GM21423 (cell line): ENCODE results near the gene IL6.

Experiments
- ATAC-seq: cut with Tn5 transposase; IDR thresholded peaks from one replicate; pipeline ENCODE4 v1.9.1; 2021; ENCODE audit warnings: mild to moderate bottlenecking, moderate library complexity; ENCODE audit not compliant: unreplicated experiment

The IL6 gene

DNA sequence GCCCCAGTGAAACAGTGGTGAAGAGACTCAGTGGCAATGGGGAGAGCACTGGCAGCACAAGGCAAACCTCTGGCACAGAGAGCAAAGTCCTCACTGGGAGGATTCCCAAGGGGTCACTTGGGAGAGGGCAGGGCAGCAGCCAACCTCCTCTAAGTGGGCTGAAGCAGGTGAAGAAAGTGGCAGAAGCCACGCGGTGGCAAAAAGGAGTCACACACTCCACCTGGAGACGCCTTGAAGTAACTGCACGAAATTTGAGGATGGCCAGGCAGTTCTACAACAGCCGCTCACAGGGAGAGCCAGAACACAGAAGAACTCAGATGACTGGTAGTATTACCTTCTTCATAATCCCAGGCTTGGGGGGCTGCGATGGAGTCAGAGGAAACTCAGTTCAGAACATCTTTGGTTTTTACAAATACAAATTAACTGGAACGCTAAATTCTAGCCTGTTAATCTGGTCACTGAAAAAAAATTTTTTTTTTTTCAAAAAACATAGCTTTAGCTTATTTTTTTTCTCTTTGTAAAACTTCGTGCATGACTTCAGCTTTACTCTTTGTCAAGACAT lies 574 bp upstream of the IL6 start:
- ATAC-seq: peak; percentile 67

DNA sequence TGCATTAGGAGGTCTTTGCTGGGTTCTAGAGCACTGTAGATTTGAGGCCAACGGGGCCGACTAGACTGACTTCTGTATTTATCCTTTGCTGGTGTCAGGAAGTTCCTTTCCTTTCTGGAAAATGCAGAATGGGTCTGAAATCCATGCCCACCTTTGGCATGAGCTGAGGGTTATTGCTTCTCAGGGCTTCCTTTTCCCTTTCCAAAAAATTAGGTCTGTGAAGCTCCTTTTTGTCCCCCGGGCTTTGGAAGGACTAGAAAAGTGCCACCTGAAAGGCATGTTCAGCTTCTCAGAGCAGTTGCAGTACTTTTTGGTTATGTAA lies 675 bp downstream of the IL6 start:
- no peak for ATAC-seq

DNA sequence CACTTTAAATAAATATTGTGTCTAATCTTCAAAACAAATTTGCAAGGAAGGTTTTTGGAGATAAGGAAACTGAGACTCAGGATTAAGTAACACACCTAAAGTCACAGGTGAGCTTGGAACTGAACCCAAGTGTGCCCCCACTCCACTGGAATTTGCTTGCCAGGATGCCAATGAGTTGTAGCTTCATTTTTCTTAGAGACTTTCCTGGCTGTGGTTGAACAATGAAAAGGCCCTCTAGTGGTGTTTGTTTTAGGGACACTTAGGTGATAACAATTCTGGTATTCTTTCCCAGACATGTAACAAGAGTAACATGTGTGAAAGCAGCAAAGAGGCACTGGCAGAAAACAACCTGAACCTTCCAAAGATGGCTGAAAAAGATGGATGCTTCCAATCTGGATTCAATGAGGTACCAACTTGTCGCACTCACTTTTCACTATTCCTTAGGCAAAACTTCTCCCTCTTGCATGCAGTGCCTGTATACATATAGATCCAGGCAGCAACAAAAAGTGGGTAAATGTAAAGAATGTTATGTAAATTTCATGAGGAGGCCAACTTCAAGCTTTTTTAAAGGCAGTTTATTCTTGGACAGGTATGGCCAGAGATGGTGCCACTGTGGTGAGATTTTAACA lies 1.5 kb downstream of the IL6 start:
- no peak for ATAC-seq

DNA sequence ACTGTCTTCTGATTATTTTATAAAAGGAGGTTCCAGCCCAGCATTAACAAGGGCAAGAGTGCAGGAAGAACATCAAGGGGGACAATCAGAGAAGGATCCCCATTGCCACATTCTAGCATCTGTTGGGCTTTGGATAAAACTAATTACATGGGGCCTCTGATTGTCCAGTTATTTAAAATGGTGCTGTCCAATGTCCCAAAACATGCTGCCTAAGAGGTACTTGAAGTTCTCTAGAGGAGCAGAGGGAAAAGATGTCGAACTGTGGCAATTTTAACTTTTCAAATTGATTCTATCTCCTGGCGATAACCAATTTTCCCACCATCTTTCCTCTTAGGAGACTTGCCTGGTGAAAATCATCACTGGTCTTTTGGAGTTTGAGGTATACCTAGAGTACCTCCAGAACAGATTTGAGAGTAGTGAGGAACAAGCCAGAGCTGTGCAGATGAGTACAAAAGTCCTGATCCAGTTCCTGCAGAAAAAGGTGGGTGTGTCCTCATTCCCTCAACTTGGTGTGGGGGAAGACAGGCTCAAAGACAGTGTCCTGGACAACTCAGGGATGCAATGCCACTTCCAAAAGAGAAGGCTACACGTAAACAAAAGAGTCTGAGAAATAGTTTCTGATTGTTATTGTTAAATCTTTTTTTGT lies 2.3 kb downstream of the IL6 start:
- no peak for ATAC-seq

DNA sequence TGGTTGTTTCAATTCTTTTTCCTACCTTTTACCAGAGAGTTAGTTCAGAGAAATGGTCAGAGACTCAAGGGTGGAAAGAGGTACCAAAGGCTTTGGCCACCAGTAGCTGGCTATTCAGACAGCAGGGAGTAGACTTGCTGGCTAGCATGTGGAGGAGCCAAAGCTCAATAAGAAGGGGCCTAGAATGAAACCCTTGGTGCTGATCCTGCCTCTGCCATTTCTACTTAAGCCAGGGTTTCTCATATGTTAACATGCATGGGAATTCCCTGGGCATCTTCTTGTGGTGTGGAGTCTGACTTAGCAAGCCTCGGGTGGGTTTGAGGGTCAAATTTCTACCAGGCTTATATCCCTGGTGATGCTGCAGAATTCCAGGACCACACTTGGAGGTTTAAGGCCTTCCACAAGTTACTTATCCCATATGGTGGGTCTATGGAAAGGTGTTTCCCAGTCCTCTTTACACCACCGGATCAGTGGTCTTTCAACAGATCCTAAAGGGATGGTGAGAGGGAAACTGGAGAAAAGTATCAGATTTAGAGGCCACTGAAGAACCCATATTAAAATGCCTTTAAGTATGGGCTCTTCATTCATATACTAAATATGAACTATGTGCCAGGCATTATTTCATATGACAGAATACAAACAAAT lies 3.2 kb downstream of the IL6 start:
- ATAC-seq: no peak

DNA sequence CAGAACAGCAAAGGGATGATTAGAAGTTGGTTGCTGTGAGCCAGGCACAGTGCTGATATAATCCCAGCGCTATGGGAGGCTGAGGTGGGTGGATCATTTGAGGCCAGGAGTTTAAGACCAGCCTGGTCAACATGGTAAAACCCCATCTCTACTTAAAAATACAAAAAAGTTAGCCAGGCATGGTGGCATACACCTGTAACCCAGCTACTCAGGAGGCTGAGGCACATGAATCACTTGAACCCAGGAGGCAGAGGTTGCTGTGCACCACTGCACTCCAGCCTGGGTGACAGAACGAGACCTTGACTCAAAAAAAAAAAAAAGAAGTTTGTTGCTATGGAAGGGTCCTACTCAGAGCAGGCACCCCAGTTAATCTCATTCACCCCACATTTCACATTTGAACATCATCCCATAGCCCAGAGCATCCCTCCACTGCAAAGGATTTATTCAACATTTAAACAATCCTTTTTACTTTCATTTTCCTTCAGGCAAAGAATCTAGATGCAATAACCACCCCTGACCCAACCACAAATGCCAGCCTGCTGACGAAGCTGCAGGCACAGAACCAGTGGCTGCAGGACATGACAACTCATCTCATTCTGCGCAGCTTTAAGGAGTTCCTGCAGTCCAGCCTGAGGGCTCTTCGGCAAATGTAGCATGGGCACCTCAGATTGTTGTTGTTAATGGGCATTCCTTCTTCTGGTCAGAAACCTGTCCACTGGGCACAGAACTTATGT lies 4.1 kb downstream of the IL6 start:
- ATAC-seq: no peak

DNA sequence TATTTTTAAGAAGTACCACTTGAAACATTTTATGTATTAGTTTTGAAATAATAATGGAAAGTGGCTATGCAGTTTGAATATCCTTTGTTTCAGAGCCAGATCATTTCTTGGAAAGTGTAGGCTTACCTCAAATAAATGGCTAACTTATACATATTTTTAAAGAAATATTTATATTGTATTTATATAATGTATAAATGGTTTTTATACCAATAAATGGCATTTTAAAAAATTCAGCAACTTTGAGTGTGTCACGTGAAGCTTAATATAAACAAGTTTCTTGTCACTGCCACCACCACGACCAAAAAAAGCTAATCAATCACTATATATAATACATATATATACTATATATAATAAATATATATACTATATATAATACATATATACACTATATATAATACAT lies 4.8 kb downstream of the IL6 start:
- no peak for ATAC-seq

DNA sequence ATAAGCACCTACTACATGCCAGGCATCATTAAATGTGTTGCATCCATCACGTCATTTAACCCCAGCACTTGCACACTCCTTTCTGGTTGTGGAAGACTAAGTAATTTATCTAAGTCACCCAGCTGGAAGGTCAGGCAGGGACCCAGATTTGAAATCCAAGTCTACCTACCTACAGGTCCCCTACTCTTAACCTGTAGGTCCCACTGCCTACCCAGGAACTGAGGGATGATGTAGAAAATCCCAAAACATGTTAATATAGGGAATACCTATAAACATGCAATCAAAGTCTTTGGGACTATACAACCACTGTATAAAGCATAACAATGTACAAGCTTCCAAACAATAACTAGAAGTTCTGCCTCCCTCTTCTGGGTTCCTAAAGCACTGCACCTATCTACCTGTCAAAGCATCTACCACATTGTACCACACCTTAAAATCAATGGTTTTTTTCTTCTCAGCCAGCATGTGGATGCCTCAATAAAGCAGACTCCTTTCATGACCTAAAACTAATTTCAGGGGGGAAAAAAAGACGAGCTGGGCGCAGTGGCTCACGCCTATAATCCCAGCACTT lies 5.6 kb downstream of the IL6 start:
- ATAC-seq: no peak

DNA sequence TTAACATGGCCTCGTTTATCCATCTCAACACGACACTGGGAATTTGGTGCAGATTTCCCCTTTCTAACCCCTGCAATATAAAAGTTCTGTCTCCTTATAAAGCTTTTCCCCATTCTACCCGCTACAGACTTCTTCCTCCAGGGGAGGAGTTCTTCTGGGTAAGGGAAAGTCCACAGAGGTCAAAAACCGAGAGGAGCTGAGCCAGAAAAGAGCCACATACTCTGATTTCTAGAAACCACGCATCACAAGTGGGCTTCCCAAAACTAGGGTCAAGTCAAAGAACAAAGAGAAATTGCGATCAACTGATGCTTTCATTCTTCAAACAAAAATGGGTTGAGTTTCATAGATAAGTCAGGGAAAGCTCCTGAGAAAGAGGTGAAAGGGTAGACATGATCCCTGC lies 6.8 kb downstream of the IL6 start:
- ATAC-seq: no peak

DNA sequence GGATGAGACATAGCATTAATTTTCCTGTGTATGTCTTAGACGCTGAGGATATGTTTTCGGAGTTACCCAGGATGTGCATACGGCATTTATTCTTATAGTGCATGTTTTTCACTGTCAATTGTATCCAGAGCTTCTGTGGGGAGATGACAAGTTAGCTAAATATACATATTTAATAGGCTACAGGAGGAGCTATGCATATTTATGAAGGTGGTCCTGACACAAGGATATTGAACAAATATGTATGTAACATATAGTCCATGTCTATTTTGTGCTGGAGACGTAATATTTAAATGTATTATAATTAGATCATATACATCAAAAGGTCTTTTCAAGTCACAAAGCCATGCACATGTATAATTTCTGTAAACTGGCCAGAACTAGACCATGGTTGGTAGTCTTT lies 16.0 kb downstream of the IL6 start:
- ATAC-seq: no peak

DNA sequence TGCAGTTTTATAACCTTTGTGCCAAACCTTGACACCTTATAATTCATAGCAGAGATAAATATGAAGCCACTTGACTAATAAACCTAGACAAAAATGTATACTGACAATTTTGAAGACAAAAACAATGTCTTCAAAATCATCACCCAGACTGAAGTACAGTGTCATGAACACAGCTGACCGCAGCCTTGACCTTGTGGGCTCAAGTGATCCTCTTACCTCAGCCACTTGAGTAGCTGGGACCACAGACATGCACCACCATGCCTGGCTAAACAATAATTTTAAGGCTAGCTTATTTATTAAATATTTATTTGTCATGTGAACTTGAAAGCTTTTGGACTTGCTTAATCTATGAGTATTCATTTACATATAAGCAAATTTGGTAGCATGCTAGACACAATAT lies 24.3 kb downstream of the IL6 start:
- no peak for ATAC-seq

DNA sequence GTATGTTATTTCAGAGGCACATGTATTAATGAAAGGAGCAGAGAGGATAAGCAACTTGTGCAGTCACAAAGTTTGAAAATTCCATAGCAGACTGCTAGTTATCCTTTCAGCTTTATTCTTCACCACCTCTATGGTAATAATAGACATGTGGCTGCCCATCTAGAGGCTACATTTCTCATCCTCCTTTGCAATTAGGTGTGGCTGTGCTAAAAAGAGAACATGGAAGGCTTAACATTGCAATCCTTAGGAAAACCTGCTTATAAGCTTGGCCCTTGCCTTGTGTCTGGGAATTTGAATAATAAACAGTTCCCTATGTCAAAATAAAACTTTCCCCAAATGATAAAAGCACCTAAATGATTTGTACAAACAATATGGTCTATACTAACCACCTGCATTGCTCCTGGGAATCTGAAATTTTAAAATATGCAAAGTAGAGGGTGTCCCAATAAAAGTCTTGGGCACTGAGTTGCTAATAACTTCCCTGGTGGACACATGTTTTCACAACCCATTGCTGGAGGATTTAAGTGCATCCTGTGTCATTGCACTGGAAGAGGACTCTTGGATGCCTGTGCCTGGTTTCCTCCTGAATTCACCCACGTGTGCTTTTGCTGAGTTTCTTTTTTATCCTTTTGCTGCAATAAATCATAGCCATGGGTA lies 30.5 kb downstream of the IL6 start:
- ATAC-seq: no peak

DNA sequence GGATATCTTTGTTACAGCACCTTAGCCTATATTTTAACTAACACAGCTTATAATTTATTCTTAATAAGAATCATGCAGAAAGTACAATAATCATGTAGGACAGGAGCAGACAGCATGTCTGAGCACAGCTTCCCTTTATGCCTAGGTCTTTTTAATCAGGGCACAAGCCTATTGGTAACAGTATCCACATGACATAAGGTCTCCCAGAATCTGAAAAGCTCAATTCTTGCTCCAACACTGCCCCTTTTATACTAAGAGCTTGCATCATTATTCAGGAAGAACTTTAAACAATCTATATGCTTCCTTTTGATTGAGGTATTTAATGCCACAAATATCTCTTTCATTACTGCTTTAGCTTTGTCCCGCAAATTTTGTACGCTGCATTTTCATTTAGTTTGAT lies 31.6 kb downstream of the IL6 start:
- no peak for ATAC-seq

DNA sequence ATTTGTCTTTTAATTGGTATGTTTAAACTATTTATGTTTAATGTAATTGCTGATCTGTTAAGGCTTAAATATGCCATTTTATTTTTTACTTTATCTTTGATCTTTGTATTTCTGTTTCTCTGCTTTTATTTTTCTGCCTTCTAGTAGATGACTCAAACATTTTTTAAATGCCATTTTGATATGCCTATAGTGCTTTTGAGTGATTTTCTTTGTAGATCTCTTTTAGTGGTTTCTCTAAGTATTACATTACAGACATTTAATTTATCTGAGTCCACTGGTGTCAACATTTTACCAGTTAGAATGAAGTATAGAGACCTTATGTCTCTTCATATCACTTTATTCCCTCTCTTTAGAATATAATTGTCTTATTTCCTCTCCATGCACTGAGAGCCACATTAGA lies 32.7 kb downstream of the IL6 start:
- no peak for ATAC-seq

DNA sequence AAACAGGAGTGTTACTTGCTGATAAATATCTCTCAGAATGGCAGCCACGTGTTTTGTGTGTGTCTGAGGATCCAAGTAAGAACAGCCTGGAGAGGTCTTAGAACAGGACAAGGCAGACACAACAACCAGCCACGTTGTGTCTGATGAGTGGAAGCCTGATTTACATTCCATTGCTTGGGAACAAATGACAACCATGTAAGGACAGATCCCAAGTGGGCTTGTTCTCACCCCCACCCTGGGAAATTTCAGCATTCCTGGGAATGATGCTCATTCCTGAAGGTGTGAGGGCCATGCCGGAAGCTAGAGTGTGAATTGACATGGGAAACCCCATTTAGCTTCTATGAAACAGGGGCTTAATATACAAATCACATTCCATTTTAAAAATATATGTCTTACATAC lies 35.9 kb downstream of the IL6 start:
- no peak for ATAC-seq

DNA sequence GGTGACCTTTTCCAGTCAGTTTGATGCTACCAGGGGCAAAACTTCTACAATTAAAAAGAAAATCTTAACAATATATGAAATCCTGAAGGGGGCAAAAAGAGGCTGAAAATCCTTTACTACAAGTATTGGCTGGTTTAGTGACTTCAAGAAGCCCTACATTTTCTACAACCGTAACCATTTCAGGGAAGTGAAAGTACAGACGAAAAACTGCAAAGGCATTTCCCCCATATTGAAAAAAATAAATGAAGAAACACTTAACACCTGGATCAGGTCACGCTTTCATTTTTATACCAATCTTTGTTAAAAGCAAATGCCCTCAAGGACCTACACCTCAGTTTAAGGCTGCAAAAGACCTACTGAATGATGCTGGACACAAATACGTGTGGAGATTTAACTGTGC lies 38.6 kb downstream of the IL6 start:
- ATAC-seq: peak; percentile 85

DNA sequence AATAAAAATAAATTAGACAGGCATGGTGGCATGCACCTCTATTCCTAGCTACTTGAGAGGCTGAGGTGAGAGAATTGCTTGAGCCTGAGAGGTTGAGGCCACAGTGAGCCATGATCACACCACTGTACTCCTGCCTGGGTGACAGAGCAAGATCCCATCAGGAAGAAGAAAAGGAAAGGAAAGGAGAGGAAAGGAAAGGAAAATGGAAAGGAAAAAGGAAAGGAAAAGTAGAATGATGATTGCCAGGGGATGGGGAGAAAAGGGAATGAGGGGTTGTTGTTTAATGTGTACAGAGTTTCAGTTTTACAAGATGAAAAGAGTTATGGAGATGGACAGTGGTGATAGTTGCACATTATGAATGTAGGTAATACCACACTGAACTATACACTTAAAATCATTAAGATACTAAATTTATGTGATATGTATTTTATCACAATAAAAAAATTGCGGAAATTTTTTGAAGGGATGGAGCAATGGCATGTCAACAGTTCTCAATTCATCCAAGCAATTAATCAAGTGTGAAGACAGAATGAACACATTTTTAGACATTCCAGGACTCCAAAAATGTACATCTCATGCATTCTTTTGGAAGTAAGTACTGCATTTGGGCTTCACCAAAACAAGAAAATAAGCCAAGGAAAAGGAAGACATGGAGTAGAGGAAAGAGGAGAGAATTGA lies 44.3 kb downstream of the IL6 start:
- no peak for ATAC-seq

DNA sequence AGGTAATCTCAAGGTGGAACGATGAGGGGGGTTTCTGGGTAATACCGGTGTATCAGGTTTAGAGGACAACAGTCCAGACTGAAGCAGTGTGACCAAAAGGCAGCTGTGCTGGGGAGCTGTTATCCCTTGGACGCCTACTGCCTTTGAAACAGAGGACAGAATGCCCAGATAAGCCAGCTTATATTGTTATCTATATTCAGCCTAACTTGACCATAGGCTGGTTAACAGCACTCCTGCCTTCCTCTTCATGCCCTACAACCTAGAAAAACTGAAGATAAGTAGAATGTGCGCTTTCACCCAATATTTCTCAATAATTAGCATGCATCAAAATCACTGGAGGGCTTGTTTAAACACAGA lies 44.9 kb downstream of the IL6 start:
- no peak for ATAC-seq

DNA sequence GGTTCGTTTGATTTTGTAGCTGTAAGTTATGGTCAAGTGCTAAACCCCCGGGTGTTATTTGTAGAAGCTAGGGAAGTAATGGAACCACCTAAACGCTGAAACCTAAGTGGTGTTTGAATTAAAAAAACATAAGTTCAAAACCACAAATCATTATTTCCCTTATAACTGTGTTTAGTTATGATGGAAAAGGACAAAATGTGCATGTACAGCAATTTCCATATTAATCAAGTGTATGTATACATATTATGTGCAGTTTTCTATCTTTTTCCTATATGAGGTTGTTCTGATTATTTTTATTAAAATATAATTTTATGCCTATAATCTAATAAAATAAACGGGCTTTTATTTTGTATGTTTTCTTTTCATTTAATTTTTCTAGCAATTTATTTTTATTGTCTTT lies 45.9 kb downstream of the IL6 start:
- no peak for ATAC-seq

DNA sequence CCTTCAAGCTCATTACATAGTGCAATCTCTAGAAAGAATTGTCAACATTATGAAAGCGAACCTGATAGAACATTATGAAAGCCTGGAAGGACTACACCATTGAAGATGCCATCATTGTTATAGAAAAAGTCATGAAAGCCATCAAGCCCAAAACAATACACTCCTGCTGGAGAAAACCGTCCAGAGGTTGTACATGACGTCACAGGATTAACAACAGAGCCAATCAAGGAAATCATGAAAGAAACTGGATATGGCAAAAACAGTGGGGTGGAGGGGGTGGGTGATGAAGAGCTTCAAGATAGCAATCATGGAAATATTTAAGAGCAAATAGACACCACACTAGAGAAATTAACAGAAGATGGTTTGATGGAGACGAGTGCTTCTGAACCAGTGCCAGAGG lies 50.0 kb downstream of the IL6 start:
- ATAC-seq: no peak
